ENCODE measurements around the gene DHX16. TPM values are rescaled to one million over a fixed set of nuclear protein-coding genes. Genes with fewer than 3 reads are reported as not detected.

Gene DHX16
- total and polyA plus RNA-seq, 2 experiments from 2014 or later: 16.0 to 31.3 TPM

DNA sequence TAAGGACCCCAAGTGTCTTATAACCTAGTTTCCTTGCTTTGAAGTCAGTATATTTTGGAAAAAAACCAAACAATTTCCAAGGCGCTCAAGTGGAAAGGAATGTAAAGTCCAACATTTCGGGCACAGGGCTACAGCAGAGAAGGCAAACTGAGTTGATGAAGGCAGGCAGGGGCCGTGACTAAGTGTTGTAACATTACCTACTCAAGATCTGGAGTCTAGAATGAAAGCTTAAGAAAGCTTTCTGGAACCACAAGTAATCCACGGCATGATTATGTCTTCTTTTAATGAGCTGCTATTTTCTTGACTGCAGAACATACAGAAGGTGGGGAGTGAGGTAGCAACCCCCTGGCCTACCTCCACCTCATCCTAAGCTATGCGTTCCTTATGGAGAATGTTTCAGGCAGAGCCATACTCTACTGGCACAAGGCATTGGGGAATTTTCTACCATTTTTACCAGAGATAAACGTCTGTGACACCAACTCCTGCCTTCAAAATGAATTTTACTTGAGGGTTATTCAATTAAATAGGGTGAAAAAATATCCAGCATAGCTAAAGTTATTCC, 60.0 kb downstream of the DHX16 start:
- H3K4me1 ChIP-seq (ENCODE audit: insufficient read depth): peaks cover 13% of the 10 kb centered on the region; the same call in 1 of the 2 replicates
- peaks cover 46% of the 10 kb centered on the region for H3K27me3 Mint-ChIP-seq (ENCODE audit: insufficient read depth, low read depth, poor library complexity)
- peaks cover 33% of the 10 kb centered on the region for H3K4me1 Mint-ChIP-seq
- H3K9me3 Mint-ChIP-seq: peaks cover 18% of the 10 kb centered on the region; the same call in 2 of the 3 replicates
- peaks cover 32% of the 10 kb centered on the region for H3K36me3 ChIP-seq (ENCODE audit: insufficient read depth)
- no peak for TF ChIP-seq STAT1 (IDR thresholded peaks at IDR 0.05; ENCODE audit: unreplicated experiment)
- no peak for TF ChIP-seq ZNF462 (CRISPR knock-in tag; IDR thresholded peaks at IDR 0.05)
- no peak for TF ChIP-seq CREB1 (CRISPR knock-in tag; IDR thresholded peaks at IDR 0.05; ENCODE audit: low read depth)
- TF ChIP-seq JUNB (IDR thresholded peaks at IDR 0.05; ENCODE audit: unreplicated experiment): no peak
- peak; percentile 35; the same call in 1 of the 2 replicates for TF ChIP-seq POLR2AphosphoS5 (IDR thresholded peaks at IDR 0.05; ENCODE audit: low read depth)
- TF ChIP-seq ZNF114 (CRISPR knock-in tag; IDR thresholded peaks at IDR 0.05): no peak
- peaks cover 17% of the 10 kb centered on the region for H4K20me1 ChIP-seq (replicated peaks; ENCODE audit: insufficient read depth)
- no peak for DNase-seq (ENCODE audit: low spot score)
- H3K36me3 Mint-ChIP-seq (ENCODE audit: low read depth): peaks cover 92% of the 10 kb centered on the region
- no peak overlapping the region for H3K4me2 ChIP-seq
- no peaks in the 10 kb centered on the region for H3K9me2 ChIP-seq (ENCODE audit: insufficient read depth)
- no peak overlapping the region for H2AFZ ChIP-seq
- peak overlapping the region; percentile 64; the same call in 1 of the 2 replicates for H3K27ac Mint-ChIP-seq
- no peak overlapping the region for H3K4me3 Mint-ChIP-seq
- H3K27me3 ChIP-seq (ENCODE audit: insufficient read depth): no peaks in the 10 kb centered on the region
- peaks cover 44% of the 10 kb centered on the region for H3K79me2 ChIP-seq (replicated peaks; ENCODE audit: insufficient read depth)
- H3K4me3 ChIP-seq: no peak overlapping the region
- no peak for ATAC-seq
- H3K27ac ChIP-seq (ENCODE audit: low read depth): no peak overlapping the region
- peaks cover 7% of the 10 kb centered on the region; the same call in 1 of the 2 replicates for H3F3A ChIP-seq (replicated peaks; ENCODE audit: low read depth)

All from GM23338 (cell line).